ENCODE data around the gene ADORA1.

ADORA1 gene

GRCh38 chr1:203101813-203102634, 25.5 kb upstream of the ADORA1 start:
- no peak for TF ChIP-seq CTCF (IDR thresholded peaks at IDR 0.05; ENCODE audit: low read depth, low read length)
- DNase-seq (ENCODE audit: extremely low read depth, low read depth) = no peak

- no peak for DNase-seq (ENCODE audit: extremely low read depth, low read depth)
- TF ChIP-seq CTCF (IDR thresholded peaks at IDR 0.05; ENCODE audit: low read depth, low read length) = no peak
Measured at GRCh38 chr1:203103216-203103615, 24.3 kb upstream of the ADORA1 start.

- TF ChIP-seq CTCF (IDR thresholded peaks at IDR 0.05; ENCODE audit: low read depth, low read length) = no peak
- DNase-seq (ENCODE audit: extremely low read depth, low read depth) = no peak
Measured at GRCh38 chr1:203103829-203104495, 23.6 kb upstream of the ADORA1 start.

GRCh38 chr1:203104789-203105390, 22.6 kb upstream of the ADORA1 start:
- no peak for TF ChIP-seq CTCF (IDR thresholded peaks at IDR 0.05; ENCODE audit: low read depth, low read length)
- no peak for DNase-seq (ENCODE audit: extremely low read depth, low read depth)

GRCh38 chr1:203112475-203112874, 15.1 kb upstream of the ADORA1 start:
- no peak for DNase-seq (ENCODE audit: extremely low read depth, low read depth)
- TF ChIP-seq CTCF (IDR thresholded peaks at IDR 0.05; ENCODE audit: low read depth, low read length) = no peak

GRCh38 chr1:203113308-203113707, 14.2 kb upstream of the ADORA1 start:
- no peak for DNase-seq (ENCODE audit: extremely low read depth, low read depth)
- no peak for TF ChIP-seq CTCF (IDR thresholded peaks at IDR 0.05; ENCODE audit: low read depth, low read length)

GRCh38 chr1:203114202-203114601, 13.3 kb upstream of the ADORA1 start:
- no peak for DNase-seq (ENCODE audit: extremely low read depth, low read depth)

More at GRCh38 chr1:203114202-203114601, 13.3 kb upstream of the ADORA1 start:
- no peak for TF ChIP-seq CTCF (IDR thresholded peaks at IDR 0.05; ENCODE audit: low read depth, low read length)

Data from AG09319 (cell line).